HL-60 (cell line): ENCODE data around the gene DENND1A.

Experiments
- CTCF ChIP-seq: IDR thresholded peaks from one replicate; pipeline ENCODE4 v1.5.1; 2011; ENCODE audit warnings: low read length, control low read depth, inconsistent platforms; ENCODE audit not compliant: insufficient read depth
- GABPA ChIP-seq: IDR thresholded peaks from 2 replicates; pipeline ENCODE4 v1.6.1; 2012; ENCODE audit warnings: low read depth
- POLR2AphosphoS5 ChIP-seq: IDR thresholded peaks from 2 replicates; pipeline ENCODE4 v1.6.1; 2012; ENCODE audit warnings: low read depth
- REST ChIP-seq: IDR thresholded peaks from 2 replicates; pipeline ENCODE4 v1.6.1; 2012; ENCODE audit warnings: low read depth; ENCODE audit not compliant: insufficient replicate concordance

GRCh38 chr9:123606141-123606540, 323.8 kb downstream of the DENND1A start:
- TF ChIP-seq CTCF (no peak), GABPA (no peak), POLR2AphosphoS5 (no peak), REST (no peak)
